HepG2 (cell line): Measurements from ENCODE around the gene ASAP2. TPM values are rescaled to one million over a fixed set of nuclear protein-coding genes. Genes with fewer than 3 reads are reported as not detected.
A peak's percentile ranks its signal among the peaks of the same experiment; 100 is the strongest.

Source experiments
- ATAC-seq: fragments of 200-7000 bp; cut with Tn5 transposase; 3 replicates; pipeline ENCODE4 v1.9.1; 2020; ENCODE audit warnings: mild to moderate bottlenecking, moderate library complexity
- BruUV-seq: library from RNA; stranded (reverse); fragments of 400-500 nt; replicated peaks from 2 replicates; lab custom pipeline; 2021; lab: Mats Ljungman, UMichigan
- CTCF ChIA-PET: fragments of 300-600 bp; formaldehyde crosslinking; extraction: SDS; loops from one replicate; lab custom pipeline; 2021; ENCODE audit warnings: low total read pairs, inconsistent platforms, low intra/inter-chr PET ratio; lab: Yijun Ruan, JAX
- POLR2A ChIA-PET: fragments of 350-600 bp; sonication (Branson Sonifier 250); formaldehyde crosslinking; loops from one replicate; lab custom pipeline; 2020; ENCODE audit warnings: antibody characterized with exemption, inconsistent platforms; lab: Yijun Ruan, JAX
- DNase-seq: peaks from one replicate; pipeline ENCODE4 v3.0.0-alpha.2; 2015; ENCODE audit warnings: low spot score
- FAIRE-seq: peaks from 3 replicates; lab custom pipeline; 2011; peaks lifted over from hg19 to GRCh38; lab: Jason Lieb, UNC
- H2AFZ ChIP-seq: one replicate; pipeline ENCODE4 v1.6.1; 2011; ENCODE audit warnings: low read length, inconsistent platforms
- H3K27ac ChIP-seq: fragments of 300-600 bp; 3 replicates; pipeline ENCODE4 v1.8.0; 2011; ENCODE audit warnings: mixed run types, mild to moderate bottlenecking, mixed read lengths, low read length, inconsistent platforms; ENCODE audit not compliant: insufficient read depth; ENCODE audit errors: extremely low read length
- H3K27me3 ChIP-seq, 2 experiments: fragments of 200-600 bp in 1 of 2; 2 replicates in 1 of 2; 3 replicates in 1 of 2; pipeline versions ENCODE4 v1.6.0 to v1.8.0; 2011; ENCODE audit warnings: low read length in 2 of 2, mild to moderate bottlenecking in 2 of 2, moderate library complexity in 2 of 2, inconsistent platforms in 1 of 2; ENCODE audit not compliant: insufficient read depth in 2 of 2, control insufficient read depth in 1 of 2
- H3K36me3 ChIP-seq, 2 experiments: fragments of 200-600 bp in 1 of 2; replicated peaks in 1 of 2; 2 replicates in 1 of 2; 3 replicates in 1 of 2; pipeline versions ENCODE4 v1.5.1 to v1.8.0; 2011; ENCODE audit warnings: low read length in 2 of 2, inconsistent platforms in 1 of 2; ENCODE audit not compliant: insufficient read depth in 2 of 2, control insufficient read depth in 1 of 2
- H3K4me1 ChIP-seq: 2 replicates; pipeline ENCODE4 v1.5.1; 2012; ENCODE audit warnings: low read length, inconsistent platforms; ENCODE audit not compliant: insufficient read depth
- H3K4me2 ChIP-seq: 2 replicates; pipeline ENCODE4 v1.6.0; 2011; ENCODE audit warnings: low read depth, low read length, inconsistent platforms
- H3K4me3 ChIP-seq, 3 experiments: fragments of 200-600 bp in 1 of 3; sonication (generic), shearing (Covaris generic) in 1 of 3; replicated peaks in 1 of 3; 2 replicates each; pipeline ENCODE4 v1.5.1; 2011 to 2016; ENCODE audit warnings: low read length in 3 of 3, inconsistent platforms in 2 of 3, low read depth in 2 of 3, mild to moderate bottlenecking in 2 of 3, control low read depth in 1 of 3, mixed read lengths in 1 of 3; ENCODE audit not compliant: insufficient read depth in 1 of 3
- H3K79me2 ChIP-seq: one replicate; pipeline ENCODE4 v1.6.1; 2011; ENCODE audit warnings: low read length, inconsistent platforms; ENCODE audit not compliant: insufficient read depth
- H3K9ac ChIP-seq: 2 replicates; pipeline ENCODE4 v1.6.0; 2011; ENCODE audit warnings: mild to moderate bottlenecking, low read depth, low read length, inconsistent platforms; ENCODE audit not compliant: insufficient read depth
- H3K9me3 ChIP-seq: 2 replicates; pipeline ENCODE4 v1.5.1; 2012; ENCODE audit warnings: mild to moderate bottlenecking, low read length
- H4K20me1 ChIP-seq: 2 replicates; pipeline ENCODE4 v1.6.0; 2011; ENCODE audit warnings: inconsistent platforms, mild to moderate bottlenecking, low read length, moderate library complexity; ENCODE audit not compliant: insufficient read depth
- FOXM1 ChIP-seq: sonication (generic); formaldehyde crosslinking; IDR thresholded peaks from 2 replicates; pipeline ENCODE4 v1.5.0; 2020; ENCODE audit warnings: missing genetic modification reagents
- GATA4 ChIP-seq: sonication (generic); IDR thresholded peaks from 2 replicates; pipeline ENCODE4 v1.6.1; 2016; ENCODE audit warnings: antibody characterized with exemption, low read depth, borderline replicate concordance
- HNF1A ChIP-seq, 2 experiments: sonication (generic) in 1 of 2; formaldehyde crosslinking in 1 of 2; IDR thresholded peaks; 2 replicates each; pipeline versions ENCODE4 v1.4.0 to v1.6.1; 2016 to 2020; ENCODE audit warnings: borderline replicate concordance in 1 of 2, low read depth in 1 of 2, mild to moderate bottlenecking in 1 of 2, missing genetic modification reagents in 1 of 2
- HOMEZ ChIP-seq: IDR thresholded peaks from 2 replicates; pipeline ENCODE4 v1.6.1; 2016; ENCODE audit warnings: low read depth
- HOXA7 ChIP-seq: sonication (generic); formaldehyde crosslinking; IDR thresholded peaks from 2 replicates; pipeline ENCODE4 v1.8.1; 2022; ENCODE audit warnings: mild to moderate bottlenecking, missing genetic modification reagents, moderate library complexity
- MTERF4 ChIP-seq: sonication (generic); formaldehyde crosslinking; IDR thresholded peaks from 2 replicates; pipeline ENCODE4 v1.8.0; 2023; ENCODE audit warnings: mild to moderate bottlenecking, missing genetic modification reagents
- PTBP1 ChIP-seq: fragments of 200-400 bp; formaldehyde crosslinking; IDR thresholded peaks from 2 replicates; pipeline ENCODE4 v1.6.1; 2018; ENCODE audit warnings: low read length, low read depth; ENCODE audit not compliant: poor library complexity, severe bottlenecking
- TMF1 ChIP-seq: sonication (generic); formaldehyde crosslinking; IDR thresholded peaks from 2 replicates; pipeline ENCODE4 v1.8.1; 2022; ENCODE audit warnings: low read depth, missing genetic modification reagents
- ZNF263 ChIP-seq: sonication (generic); formaldehyde crosslinking; IDR thresholded peaks from 2 replicates; pipeline ENCODE4 v1.4.0; 2020; ENCODE audit warnings: missing genetic modification reagents
- WGBS: methylation state at CpG from one replicate; pipeline ENCODE4 v1.1.6; 2017; ENCODE audit warnings: low lambda C conversion rate; 5-methylcytosine and 5-hydroxymethylcytosine counted together
- in situ Hi-C: cut with HindIII; loops from 2 replicates; pipeline ENCODE4 v1.10.0; 2017; ENCODE audit warnings: low pct_unique_long_range_greater_than_20kb; ENCODE audit not compliant: extremely low pct_ligation_motif_present
- intact Hi-C: fragments of 100-400 bp; cut with micrococcal nuclease; formaldehyde crosslinking; loops from one replicate; pipeline ENCODE4 v1.10.0; 2022; ENCODE audit not compliant: unreplicated experiment
- polyA plus RNA-seq, 8 experiments: library from polyadenylated mRNA; depleted of rRNA in 3 of 8; stranded (reverse) in 7 of 8; unstranded in 1 of 8; fragments of >200 nt; fragmentation: Illumina TruSeq in 4 of 8; extraction: Trizol in 4 of 8; gene quantifications; 2 replicates each; pipeline versions ENCODE4 v1.2.1 to v1.2.3, GENCODE V29; 2011 to 2016; ENCODE audit warnings: low read depth in 4 of 8, missing spikeins in 1 of 8, mixed read lengths in 1 of 8; ENCODE audit not compliant: insufficient read depth in 1 of 8
- total RNA-seq, 5 experiments: library from RNA; depleted of rRNA; stranded (reverse); fragments of >200 nt; fragmentation: Illumina TruSeq; extraction: Trizol; gene quantifications; 2 replicates each; pipeline ENCODE4 v1.2.3, GENCODE V29; 2016; ENCODE audit warnings: low read depth in 1 of 5
- TF ChIP-seq, protein P1 (sequence below): IDR thresholded peaks from 2 replicates; pipeline ENCODE4 v1.6.1; 2012; ENCODE audit warnings: inconsistent platforms
- TF ChIP-seq, protein P2 (sequence below): sonication (generic); formaldehyde crosslinking; IDR thresholded peaks from 2 replicates; pipeline ENCODE4 v1.4.0; 2020; ENCODE audit warnings: low read depth, mild to moderate bottlenecking, missing genetic modification reagents

ASAP2 gene
- total and polyA plus RNA-seq, 2 of the 13 experiments (the other 11 are each of a cell fraction or from before 2014, with no cell fraction given), result 7.3 to 22.3 TPM

DNA sequence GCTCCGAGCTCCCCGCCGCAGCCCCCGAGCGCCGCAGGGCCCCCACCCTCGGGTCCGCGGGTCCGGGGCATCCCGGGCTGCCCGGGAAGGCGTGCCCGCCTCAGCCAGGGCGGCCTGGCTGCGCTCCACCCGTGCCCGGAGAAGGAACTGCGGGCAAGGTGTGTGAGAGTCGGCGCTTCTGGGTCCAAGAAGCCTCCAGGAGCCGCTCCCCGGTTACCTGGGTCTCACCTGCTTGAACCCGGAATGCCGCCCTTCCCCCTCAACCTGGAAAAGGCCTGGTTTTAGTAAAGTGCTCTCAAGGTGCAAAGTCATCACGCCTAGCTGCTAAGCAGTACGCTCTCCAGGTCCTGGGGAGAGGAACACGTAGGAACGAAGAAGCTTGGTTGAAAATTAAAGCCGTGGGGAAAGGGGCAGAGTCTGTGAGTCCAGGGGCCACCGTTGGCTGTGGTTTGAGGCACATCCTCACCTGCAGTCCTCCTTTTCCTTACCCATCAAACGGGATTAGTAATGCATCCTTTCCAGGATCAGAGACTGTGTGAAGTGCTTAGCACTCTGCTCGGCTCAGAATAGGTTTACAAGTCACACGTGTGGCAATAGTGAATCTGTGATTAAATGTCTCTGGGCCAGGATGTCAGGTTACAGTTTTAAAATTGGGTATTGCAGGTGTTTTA is 1.2 kb downstream of the ASAP2 start (continued):
- TF ChIP-seq TMF1 (0 out of 2 replicates have a peak, but pooled peaks have one; percentile 64), PTBP1 (no peak)
- TF ChIP-seq, protein P1, sequence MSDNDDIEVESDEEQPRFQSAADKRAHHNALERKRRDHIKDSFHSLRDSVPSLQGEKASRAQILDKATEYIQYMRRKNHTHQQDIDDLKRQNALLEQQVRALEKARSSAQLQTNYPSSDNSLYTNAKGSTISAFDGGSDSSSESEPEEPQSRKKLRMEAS, result no peak
- TF ChIP-seq, protein P2, sequence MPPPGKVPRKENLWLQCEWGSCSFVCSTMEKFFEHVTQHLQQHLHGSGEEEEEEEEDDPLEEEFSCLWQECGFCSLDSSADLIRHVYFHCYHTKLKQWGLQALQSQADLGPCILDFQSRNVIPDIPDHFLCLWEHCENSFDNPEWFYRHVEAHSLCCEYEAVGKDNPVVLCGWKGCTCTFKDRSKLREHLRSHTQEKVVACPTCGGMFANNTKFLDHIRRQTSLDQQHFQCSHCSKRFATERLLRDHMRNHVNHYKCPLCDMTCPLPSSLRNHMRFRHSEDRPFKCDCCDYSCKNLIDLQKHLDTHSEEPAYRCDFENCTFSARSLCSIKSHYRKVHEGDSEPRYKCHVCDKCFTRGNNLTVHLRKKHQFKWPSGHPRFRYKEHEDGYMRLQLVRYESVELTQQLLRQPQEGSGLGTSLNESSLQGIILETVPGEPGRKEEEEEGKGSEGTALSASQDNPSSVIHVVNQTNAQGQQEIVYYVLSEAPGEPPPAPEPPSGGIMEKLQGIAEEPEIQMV (CRISPR knock-in tag), result 0 out of 2 replicates have a peak, but pooled peaks have one; percentile 27
- TF ChIP-seq, all 625 proteins: peak for 23

- Histone ChIP-seq H3K79me2 (peaks cover 41% of the 10 kb centered on the region), H3K9me3 (no peaks in the 10 kb centered on the region), H4K20me1 (peaks cover 13% of the 10 kb centered on the region), H3K4me2 (peak overlapping the region; percentile 61), H3K4me3 (peak overlapping the region; percentile 7 to 90 (median 33); a peak in 5 of 6 replicates), H3K9ac (peak overlapping the region; percentile 6; the same call in 1 of the 2 replicates), H2AFZ (no peak overlapping the region), H3K36me3 (no peaks in the 10 kb centered on the region), H3K4me1 (peaks cover 66% of the 10 kb centered on the region), H3K27ac (no peak overlapping the region), H3K27me3 (no peaks in the 10 kb centered on the region; a peak in 1 of 5 replicates)
- ChIA-PET POLR2A (interaction anchor here (1.3 to 7.9 kb wide), 2 partner anchors 25 to 30 kb away, joined by 5 to 92 read pairs; no protein-coding TSS in a partner anchor), CTCF (no interaction called here)
- ATAC-seq, result no peak
- 71% methylated on average over 1 of the region's 1 CpG for WGBS
- DNase-seq, result no peak
- in situ Hi-C loops, result loop anchor here (5.0 to 10.0 kb wide), 3 partner anchors 42 to 126 kb away; no protein-coding TSS in a partner anchor
- BruUV-seq, result no TSS peak
- no peak for FAIRE-seq
- intact Hi-C loops, result no loop called here
- TF ChIP-seq HOXA7 (CRISPR knock-in tag) (no peak), FOXM1 (no peak), MTERF4 (no peak), GATA4 (no peak), ZNF263 (CRISPR knock-in tag) (no peak), HNF1A (IDR thresholded peaks at IDR 0.05; ENCODE audit: low read depth) (no peak), HNF1A (CRISPR knock-in tag; IDR thresholded peaks at IDR 0.05; ENCODE audit: borderline replicate concordance) (no peak), HOMEZ (CRISPR knock-in tag) (no peak)
Observed at GRCh38 chr2:9208875-9209274, 2.3 kb downstream of the ASAP2 start.
